Activated naive CD8-positive, alpha-beta T cell treated with anti-CD3 and anti-CD28 coated beads for 36 hours (primary cell): ENCODE data around the gene TMPRSS9. TPM values are rescaled to one million over a fixed set of nuclear protein-coding genes. Genes with fewer than 3 reads are reported as not detected.

Source experiments
- DNase-seq: peaks from one replicate; pipeline ENCODE4 v3.0.0; 2021
- H3K27ac Mint-ChIP-seq: one replicate; pipeline ENCODE4 v1.8.0; 2022; ENCODE audit warnings: mild to moderate bottlenecking, moderate library complexity, mixed read lengths
- H3K27me3 Mint-ChIP-seq: one replicate; pipeline ENCODE4 v1.8.0; 2022; ENCODE audit warnings: mild to moderate bottlenecking, mixed read lengths
- H3K36me3 Mint-ChIP-seq: one replicate; pipeline ENCODE4 v1.8.0; 2021; ENCODE audit warnings: mild to moderate bottlenecking, mixed read lengths
- H3K4me1 Mint-ChIP-seq: one replicate; pipeline ENCODE4 v1.8.0; 2021; ENCODE audit warnings: mixed read lengths
- H3K4me3 Mint-ChIP-seq: one replicate; pipeline ENCODE4 v1.8.0; 2022; ENCODE audit warnings: mild to moderate bottlenecking, moderate library complexity, mixed read lengths
- H3K9me3 Mint-ChIP-seq: one replicate; pipeline ENCODE4 v1.8.0; 2022; ENCODE audit warnings: mixed read lengths
- total RNA-seq, 2 experiments: library from RNA; stranded (reverse); gene quantifications; one replicate each; pipeline ENCODE4 v1.2.3, GENCODE V29; 2021

The TMPRSS9 gene
- total RNA-seq: not detected

DNA sequence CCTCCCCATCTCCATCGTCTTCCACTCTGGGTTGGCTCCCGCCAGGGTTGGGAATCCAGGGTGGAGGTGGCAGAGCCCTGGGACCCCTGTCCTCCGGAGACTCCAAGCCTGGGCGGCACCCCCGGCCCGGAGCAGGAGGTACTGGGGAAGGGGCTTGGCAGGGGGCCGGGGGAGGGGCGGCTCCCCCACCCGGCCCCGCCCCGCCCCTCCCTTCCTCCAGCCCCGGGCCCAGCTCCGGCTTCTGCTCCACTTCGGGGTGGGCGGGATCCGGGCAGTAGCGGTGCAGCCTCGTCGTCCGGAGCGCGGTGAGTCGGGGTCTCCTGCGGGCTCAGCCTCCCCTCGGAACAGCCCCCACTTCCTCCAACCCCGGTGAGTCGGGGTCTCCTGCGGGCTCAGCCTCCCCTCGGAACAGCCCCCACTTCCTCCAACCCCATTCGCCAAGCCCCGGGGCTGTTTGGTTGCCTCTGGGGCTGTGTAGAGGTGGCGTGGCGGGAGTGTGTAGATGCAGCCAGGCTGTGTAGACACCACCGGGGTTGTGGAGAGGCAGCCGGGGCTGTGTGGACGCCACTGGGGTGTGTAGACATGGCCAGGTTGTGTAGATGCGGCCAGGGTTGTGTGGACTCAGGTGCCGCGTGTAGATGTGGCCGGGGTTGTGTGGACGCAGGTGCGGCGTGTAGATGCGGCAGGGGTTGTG lies at the start of gene TMPRSS9:
Gene TMPRSS9, plus strand, starts transcription at position 274 of the 694 bp plus-strand sequence. CDS start 29,521 bp downstream, outside the sequence.
- DNase-seq: no peak
- H3K4me1 Mint-ChIP-seq: peaks cover 3% of the 10 kb centered on the region
- no peaks in the 10 kb centered on the region for H3K9me3 Mint-ChIP-seq
- H3K4me3 Mint-ChIP-seq: no peak within 1 kb of the TSS
- H3K36me3 Mint-ChIP-seq: no peaks in the 10 kb centered on the region
- no peak within 1 kb of the TSS for H3K27ac Mint-ChIP-seq
- peaks cover 14% of the 10 kb centered on the region for H3K27me3 Mint-ChIP-seq

DNA sequence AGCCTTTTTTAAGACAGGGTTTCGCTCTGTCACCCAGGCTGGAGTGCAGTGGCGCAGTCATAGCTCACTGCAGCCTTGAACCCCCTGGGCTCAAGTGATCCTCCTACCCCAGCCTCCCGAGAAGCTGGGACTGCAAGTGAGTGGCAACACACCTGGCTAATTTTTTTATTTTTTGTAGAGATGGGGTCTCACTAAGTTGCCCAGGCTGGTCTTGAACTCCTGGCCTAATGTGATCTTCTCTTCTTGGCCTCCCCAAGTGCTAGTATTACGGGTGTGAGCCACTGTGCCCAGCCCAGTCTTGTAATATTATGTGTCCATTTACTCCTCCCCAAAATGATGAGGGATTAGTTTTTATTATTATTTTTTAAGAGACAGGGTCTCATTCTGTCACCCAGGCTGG lies 49.0 kb upstream of the TMPRSS9 start:
- peaks cover 6% of the 10 kb centered on the region for H3K36me3 Mint-ChIP-seq
- H3K27me3 Mint-ChIP-seq: peaks cover 87% of the 10 kb centered on the region
- no peak for DNase-seq
- no peak overlapping the region for H3K4me3 Mint-ChIP-seq
- H3K27ac Mint-ChIP-seq: no peak overlapping the region
- peaks cover 1% of the 10 kb centered on the region for H3K4me1 Mint-ChIP-seq
- H3K9me3 Mint-ChIP-seq: peaks cover 12% of the 10 kb centered on the region

DNA sequence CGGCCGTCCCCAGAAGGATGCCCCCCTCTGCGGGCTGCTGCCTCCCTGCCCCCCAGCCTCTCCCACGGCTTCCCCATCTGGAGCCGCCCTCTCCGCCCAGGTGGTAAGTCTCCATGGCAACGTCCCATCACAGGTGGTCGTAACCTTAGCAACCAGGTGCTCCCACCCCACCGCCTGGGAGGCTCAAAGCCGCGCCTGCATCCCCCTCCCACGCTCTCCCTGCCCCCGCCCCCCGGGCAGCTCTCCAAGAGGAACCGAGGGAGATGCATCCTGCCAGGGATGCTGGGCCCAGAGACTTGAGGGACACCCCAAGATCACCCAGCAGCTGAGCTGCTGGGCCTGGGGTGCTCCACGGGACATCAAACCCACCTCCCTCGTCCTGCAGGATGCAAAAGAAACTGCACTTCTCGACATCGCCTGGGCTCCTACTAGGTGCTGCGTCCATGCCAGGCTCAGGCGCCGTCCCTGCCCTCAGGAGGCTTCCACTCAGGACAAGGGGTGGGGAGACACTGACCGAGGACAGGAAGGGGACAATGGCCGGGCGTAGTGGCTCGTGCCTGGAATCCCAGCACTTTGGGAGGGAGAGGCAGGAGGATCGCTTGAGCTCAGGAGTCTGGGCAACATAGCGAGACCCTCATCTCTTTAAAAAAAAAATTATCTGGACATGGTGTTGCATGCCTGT lies 47.1 kb upstream of the TMPRSS9 start:
- peaks cover 6% of the 10 kb centered on the region for H3K36me3 Mint-ChIP-seq
- peaks cover 73% of the 10 kb centered on the region for H3K27me3 Mint-ChIP-seq
- H3K4me3 Mint-ChIP-seq: no peak overlapping the region
- DNase-seq: peak; percentile 44
- H3K9me3 Mint-ChIP-seq: peaks cover 12% of the 10 kb centered on the region
- H3K4me1 Mint-ChIP-seq: peaks cover 1% of the 10 kb centered on the region
- H3K27ac Mint-ChIP-seq: no peak overlapping the region

DNA sequence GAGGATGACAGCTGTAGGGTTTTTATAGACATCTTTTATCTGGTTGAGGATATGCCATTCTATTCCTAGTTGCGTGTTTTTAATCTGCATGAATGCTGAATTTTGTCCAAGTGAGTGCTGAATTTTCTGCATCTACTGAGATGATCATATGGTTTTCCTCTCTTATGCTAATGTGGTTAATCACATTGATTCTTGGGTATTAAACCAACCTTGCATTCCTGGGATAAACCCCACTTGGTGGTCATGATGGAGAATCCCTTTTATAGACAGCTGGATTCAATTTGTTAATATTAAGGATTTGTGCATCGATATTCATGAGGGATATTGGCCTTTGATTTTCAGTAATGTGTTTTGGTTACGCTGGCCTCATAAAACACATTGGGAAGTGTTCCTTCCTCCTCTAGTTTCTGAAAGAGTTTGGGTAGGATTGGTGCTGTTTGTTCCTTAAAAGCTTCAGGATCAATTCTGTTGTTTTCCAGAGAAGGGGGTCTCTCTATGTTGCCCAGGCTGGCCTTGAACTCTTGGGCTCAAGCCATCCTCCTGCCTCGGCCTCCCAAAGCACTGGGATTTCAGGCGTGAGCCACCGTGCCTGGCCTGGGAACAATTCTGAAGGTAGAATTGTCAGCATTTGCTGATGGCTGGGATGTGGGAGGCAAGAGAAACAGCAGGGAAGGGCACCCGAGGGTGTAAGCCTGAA lies 44.8 kb upstream of the TMPRSS9 start:
- Mint-ChIP-seq H3K27ac (peak overlapping the region; percentile 56), H3K9me3 (peaks cover 12% of the 10 kb centered on the region), H3K4me1 (no peaks in the 10 kb centered on the region), H3K4me3 (no peak overlapping the region), H3K36me3 (peaks cover 6% of the 10 kb centered on the region), H3K27me3 (peaks cover 51% of the 10 kb centered on the region)
- DNase-seq: no peak

DNA sequence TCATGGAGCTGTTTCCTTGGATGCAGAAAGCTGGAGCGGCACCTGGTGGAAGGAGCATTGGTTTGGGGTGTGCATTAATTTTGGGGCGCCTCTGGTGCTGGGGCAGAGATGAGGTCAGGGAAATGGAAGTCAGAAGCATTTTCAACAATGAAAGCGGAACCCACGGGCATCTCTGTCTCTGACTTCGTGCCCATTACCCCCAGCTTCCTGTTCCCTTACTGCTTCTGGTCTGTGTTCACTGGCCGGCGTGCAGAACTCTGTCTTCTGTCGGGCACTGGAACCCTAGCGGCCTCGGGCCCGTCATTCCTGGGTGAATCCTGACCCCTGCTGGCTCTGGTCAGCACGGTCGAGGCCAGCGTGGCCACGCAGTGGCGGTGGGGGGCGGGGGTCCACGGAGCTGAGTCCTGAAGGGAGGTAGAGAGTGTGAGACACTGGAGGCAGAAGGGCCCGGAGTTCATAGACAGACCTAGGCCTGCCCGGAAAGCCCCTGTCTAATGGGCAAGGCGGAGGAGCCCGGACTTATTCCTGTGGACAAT lies 44.2 kb upstream of the TMPRSS9 start:
- DNase-seq: no peak
- Mint-ChIP-seq H3K9me3 (peaks cover 12% of the 10 kb centered on the region), H3K4me3 (no peak overlapping the region), H3K36me3 (peaks cover 6% of the 10 kb centered on the region), H3K27me3 (peaks cover 45% of the 10 kb centered on the region), H3K27ac (peak overlapping the region; percentile 56), H3K4me1 (no peaks in the 10 kb centered on the region)

DNA sequence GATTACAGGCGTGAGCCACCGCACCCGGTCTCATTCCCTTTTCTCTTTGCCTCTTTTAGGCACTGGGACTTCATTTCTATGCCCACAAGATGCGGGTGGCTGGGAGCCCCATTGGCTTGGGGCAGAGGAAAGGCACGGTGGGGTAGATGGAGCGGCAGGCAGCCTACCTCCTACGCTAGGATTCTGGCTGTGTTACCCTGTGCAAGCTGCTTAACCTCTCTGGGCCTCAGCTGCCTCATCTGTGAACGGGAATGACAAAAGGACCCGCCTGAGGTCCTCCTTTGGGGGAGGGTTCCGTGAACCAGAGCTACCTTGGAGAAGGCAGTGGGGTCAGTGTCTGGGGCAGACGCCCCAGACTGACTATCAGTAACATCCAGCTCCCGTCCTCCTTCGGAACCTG lies 42.8 kb upstream of the TMPRSS9 start:
- no peaks in the 10 kb centered on the region for H3K4me1 Mint-ChIP-seq
- H3K9me3 Mint-ChIP-seq: peaks cover 12% of the 10 kb centered on the region
- DNase-seq: no peak
- peaks cover 36% of the 10 kb centered on the region for H3K27me3 Mint-ChIP-seq
- H3K4me3 Mint-ChIP-seq: no peak overlapping the region
- peaks cover 6% of the 10 kb centered on the region for H3K36me3 Mint-ChIP-seq
- H3K27ac Mint-ChIP-seq: no peak overlapping the region

DNA sequence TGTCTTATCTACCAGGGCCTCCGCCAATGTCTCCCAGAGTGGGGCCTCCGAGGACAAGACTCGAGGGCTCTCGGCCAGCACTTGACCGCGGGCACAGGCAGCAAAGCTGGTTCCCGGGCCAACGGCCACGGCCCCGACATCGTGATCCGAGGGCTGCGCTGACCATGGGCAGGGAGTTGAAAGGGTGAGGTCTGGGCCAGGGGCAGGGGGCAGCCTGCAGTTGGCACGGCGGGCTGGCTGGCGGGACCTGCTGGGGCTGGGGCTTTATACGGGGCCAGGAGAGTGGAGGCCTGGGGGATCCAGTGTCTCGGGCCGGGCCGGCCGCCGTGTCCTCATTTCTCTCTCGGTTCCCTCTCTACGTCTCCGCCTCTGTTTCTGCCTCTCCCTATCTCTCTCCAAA lies 42.3 kb upstream of the TMPRSS9 start:
- Mint-ChIP-seq H3K27me3 (peaks cover 32% of the 10 kb centered on the region), H3K36me3 (peaks cover 6% of the 10 kb centered on the region), H3K9me3 (peaks cover 12% of the 10 kb centered on the region), H3K4me1 (no peaks in the 10 kb centered on the region), H3K4me3 (no peak overlapping the region), H3K27ac (no peak overlapping the region)
- no peak for DNase-seq

DNA sequence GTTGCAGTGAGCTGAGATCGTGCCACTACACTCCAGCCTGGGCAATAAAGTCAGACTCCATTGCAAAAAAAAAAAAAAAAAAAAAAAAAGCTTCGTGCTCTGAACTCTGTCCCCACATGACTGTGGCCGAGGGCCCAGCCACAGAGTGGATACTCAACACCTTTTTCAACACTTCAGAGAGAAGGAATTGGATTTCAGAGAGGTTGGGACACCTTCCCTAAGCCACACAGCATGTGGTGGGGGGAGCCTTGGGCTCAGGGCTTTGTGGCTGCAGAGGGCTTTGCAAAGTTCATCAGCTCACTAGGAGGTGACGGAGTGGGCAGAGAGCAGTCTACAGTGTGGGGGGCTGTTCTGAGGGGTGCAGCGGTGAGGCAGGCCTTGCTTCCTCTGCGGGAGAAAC lies 41.1 kb upstream of the TMPRSS9 start:
- DNase-seq: no peak
- Mint-ChIP-seq H3K9me3 (peaks cover 12% of the 10 kb centered on the region), H3K4me3 (no peak overlapping the region), H3K27me3 (peaks cover 21% of the 10 kb centered on the region), H3K4me1 (no peaks in the 10 kb centered on the region), H3K27ac (no peak overlapping the region), H3K36me3 (peaks cover 6% of the 10 kb centered on the region)

DNA sequence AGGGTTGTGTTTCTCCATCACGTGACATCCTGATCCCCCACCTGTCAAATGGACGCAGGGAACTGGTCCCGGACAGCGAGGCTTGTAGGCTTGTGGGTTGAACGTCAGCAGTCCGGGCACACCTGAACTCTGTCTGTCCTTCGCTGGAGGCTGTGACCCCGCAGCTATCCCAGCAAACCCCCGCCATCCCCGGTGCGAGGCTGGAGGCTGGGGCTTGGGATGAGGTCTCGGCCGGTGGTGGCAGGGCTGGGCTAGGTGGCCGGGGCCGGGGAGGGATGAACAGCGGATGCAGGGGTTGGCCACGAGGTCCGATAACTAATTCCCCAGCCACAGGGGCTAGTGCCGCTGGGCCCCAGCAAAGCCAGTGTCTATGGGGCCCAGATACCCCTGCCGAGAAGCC lies 40.5 kb upstream of the TMPRSS9 start:
- Mint-ChIP-seq H3K4me3 (no peak overlapping the region), H3K9me3 (peaks cover 11% of the 10 kb centered on the region), H3K27me3 (peaks cover 16% of the 10 kb centered on the region), H3K36me3 (peaks cover 6% of the 10 kb centered on the region), H3K27ac (no peak overlapping the region), H3K4me1 (no peaks in the 10 kb centered on the region)
- DNase-seq: no peak

DNA sequence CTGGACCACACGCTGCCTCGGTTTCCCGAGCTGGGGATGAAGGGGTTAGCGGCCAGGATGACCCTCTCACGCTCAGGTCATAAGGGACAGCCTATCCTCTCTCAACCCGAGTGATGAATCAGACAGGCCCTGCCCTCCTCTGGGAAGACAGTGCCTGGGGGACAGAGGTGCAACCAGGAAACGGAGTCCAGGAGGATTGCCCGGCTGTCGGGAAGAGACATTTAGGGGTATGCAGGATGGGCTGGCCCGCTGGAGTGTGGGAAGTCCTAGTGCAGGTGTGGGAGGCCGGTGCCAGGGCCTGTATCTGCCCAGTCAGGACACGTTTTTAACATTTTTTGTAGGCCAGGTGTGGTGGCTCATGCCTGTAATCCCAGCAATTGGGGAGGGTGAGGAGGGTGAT lies 40.0 kb upstream of the TMPRSS9 start:
- H3K4me1 Mint-ChIP-seq: peaks cover 3% of the 10 kb centered on the region

DNA sequence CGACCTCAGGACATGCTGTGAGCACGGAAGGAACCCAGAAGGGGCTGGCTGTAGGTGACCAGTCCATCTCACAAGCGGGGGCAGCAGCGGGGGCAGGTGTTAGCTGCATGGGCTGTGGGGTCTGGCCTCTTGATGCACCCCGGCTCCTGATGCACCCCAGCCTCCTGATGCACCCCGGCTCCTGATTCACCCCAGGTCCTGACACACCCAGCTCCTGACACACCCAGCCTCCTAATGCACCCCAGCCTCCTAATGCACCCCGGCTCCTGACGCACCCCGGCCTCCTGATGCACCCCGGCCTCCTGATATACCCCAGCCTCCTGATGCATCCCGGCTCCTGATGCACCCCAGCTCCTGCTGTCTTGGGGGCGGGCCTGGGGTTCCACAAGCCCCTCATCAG lies 39.1 kb upstream of the TMPRSS9 start:
- peaks cover 11% of the 10 kb centered on the region for H3K4me1 Mint-ChIP-seq
- DNase-seq: no peak
- no peak overlapping the region for H3K27ac Mint-ChIP-seq
- H3K27me3 Mint-ChIP-seq: peaks cover 2% of the 10 kb centered on the region
- no peaks in the 10 kb centered on the region for H3K9me3 Mint-ChIP-seq
- H3K4me3 Mint-ChIP-seq: no peak overlapping the region
- peaks cover 6% of the 10 kb centered on the region for H3K36me3 Mint-ChIP-seq

More for the DNA sequence above, 40.0 kb upstream of the TMPRSS9 start:
- no peak overlapping the region for H3K4me3 Mint-ChIP-seq
- H3K27me3 Mint-ChIP-seq: peaks cover 11% of the 10 kb centered on the region
- H3K27ac Mint-ChIP-seq: no peak overlapping the region
- no peak for DNase-seq
- H3K36me3 Mint-ChIP-seq: peaks cover 3% of the 10 kb centered on the region
- H3K9me3 Mint-ChIP-seq: peaks cover 7% of the 10 kb centered on the region

DNA sequence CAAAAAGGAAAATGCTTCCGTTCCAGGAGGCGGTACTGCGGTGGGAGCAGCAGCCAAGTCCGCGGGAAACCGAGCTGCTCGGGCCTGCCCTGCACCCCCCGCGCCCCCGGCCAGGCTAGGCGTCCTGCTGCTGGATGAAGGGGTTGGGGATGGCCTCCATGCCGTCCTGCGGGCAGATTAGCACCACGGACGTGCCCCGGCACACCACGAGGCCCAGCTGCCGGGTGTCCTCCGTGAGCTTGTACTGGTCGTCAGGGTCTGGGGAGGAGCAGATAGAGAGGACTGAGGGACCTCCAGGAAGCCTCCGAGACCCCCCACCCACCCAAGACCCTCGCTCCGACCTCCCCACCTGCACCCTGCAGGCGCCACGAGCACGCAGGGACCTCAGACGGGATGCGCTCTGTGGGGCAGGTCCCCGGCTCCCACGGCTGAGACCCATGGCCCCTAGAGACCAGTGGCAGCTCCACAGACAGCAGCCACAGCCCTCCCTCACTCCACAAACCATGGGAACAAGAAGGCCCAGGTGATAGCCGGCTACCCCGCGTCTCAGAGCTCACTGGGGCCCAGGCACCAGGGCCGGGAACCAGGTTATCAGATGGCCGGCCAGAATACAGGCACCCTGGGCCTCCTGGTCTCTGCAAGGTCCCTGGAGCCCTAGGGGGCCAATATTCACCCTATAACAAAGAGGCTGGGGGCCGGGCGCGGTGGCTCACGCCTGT lies 38.3 kb upstream of the TMPRSS9 start:
- no peak overlapping the region for H3K27ac Mint-ChIP-seq
- peaks cover 12% of the 10 kb centered on the region for H3K36me3 Mint-ChIP-seq
- H3K4me3 Mint-ChIP-seq: no peak overlapping the region
- DNase-seq: no peak
- no peaks in the 10 kb centered on the region for H3K27me3 Mint-ChIP-seq
- H3K4me1 Mint-ChIP-seq: peaks cover 18% of the 10 kb centered on the region
- no peaks in the 10 kb centered on the region for H3K9me3 Mint-ChIP-seq

DNA sequence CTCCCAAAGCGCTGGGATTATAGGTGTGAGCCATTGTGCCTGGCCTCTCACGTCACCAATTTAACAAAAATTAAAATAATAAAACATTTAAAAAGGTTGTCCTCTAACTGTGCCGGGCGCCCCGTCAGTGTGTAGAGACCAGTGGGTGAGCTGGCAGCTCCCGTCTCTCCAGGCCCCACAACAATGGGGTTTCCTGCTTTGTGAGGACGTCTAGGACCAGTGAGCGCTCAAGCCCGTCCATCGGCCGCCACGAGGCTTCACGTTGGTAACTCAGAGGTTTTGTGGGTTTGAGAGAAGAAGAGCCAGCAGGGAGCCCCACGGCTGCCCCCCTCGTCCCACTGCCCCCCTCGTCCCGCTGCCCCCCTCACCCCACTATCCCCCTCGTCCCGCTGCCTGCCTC lies 36.4 kb upstream of the TMPRSS9 start:
- Mint-ChIP-seq H3K9me3 (no peaks in the 10 kb centered on the region), H3K36me3 (peaks cover 26% of the 10 kb centered on the region), H3K27ac (no peak overlapping the region), H3K4me3 (no peak overlapping the region), H3K27me3 (no peaks in the 10 kb centered on the region), H3K4me1 (peaks cover 28% of the 10 kb centered on the region)
- DNase-seq: no peak

DNA sequence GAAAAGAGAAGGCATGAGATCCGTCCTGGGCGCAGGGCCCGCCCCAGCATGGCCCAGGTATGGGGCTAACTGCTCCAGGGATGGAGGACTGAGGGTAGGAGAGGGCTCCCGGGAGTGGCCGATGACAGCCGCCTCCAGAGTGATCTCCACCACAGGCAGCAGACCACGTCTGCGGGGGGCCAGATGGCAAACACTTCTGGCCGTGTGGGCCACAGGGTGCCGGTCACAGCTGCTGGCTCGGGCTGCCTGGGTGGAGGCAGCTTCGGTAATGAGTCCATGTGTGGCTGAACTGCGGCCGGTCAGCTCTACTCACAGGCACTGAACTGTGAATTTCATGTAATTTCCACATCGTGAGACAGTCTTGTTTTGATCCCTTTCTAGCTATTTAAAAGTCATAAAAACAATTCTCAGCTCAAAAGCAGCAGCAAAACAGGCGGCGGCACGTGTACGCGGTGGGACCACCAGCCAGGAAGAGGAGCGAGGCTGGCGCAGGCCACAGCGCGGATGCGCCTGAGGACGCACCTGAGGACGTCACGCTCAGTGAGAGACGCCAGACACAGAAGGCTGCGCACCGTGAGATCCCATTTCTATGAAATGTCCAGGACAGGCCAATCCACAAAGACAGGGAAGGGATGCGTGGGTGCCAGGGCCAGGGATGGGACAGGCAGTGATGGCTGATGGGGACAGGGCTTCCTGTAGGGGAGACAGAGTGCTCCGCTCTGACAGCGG lies 35.7 kb upstream of the TMPRSS9 start:
- peaks cover 28% of the 10 kb centered on the region for H3K36me3 Mint-ChIP-seq
- H3K27me3 Mint-ChIP-seq: no peaks in the 10 kb centered on the region
- H3K4me1 Mint-ChIP-seq: peaks cover 30% of the 10 kb centered on the region
- H3K9me3 Mint-ChIP-seq: no peaks in the 10 kb centered on the region
- H3K4me3 Mint-ChIP-seq: no peak overlapping the region
- DNase-seq: no peak
- no peak overlapping the region for H3K27ac Mint-ChIP-seq
